ENCODE data around the gene ZNF276.
"Not testable (repeated sequence)": the region's sequence is repeated elsewhere in the genome, so short reads cannot be mapped to it uniquely, and the experiment has no call there.

ZNF276 gene

DNA sequence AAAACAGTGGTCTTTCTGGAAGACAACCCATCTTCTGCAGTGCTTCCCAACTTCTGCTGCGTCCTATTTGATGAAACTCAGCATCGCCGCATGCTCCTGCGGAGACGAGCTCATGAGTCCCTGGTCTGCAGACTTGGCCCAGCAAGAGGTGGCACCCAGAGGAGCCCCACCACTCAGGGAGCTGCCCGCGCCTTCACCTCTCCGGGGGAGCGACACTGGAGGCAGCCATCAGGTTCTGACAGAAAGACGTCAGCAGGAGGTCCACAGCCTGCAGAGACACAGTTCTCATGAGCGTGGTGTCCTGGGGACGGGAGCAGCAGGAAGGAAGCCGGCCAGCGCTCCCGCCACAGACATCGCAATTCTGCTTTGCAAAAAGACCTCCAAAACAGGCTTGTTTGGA is 49.0 kb downstream of the ZNF276 start:
- TF ChIP-seq, protein P1, sequence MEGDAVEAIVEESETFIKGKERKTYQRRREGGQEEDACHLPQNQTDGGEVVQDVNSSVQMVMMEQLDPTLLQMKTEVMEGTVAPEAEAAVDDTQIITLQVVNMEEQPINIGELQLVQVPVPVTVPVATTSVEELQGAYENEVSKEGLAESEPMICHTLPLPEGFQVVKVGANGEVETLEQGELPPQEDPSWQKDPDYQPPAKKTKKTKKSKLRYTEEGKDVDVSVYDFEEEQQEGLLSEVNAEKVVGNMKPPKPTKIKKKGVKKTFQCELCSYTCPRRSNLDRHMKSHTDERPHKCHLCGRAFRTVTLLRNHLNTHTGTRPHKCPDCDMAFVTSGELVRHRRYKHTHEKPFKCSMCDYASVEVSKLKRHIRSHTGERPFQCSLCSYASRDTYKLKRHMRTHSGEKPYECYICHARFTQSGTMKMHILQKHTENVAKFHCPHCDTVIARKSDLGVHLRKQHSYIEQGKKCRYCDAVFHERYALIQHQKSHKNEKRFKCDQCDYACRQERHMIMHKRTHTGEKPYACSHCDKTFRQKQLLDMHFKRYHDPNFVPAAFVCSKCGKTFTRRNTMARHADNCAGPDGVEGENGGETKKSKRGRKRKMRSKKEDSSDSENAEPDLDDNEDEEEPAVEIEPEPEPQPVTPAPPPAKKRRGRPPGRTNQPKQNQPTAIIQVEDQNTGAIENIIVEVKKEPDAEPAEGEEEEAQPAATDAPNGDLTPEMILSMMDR (conservative IDR thresholded peaks at IDR 0.05), result no peak
- H3K27ac ChIP-seq, result no peak overlapping the region

DNA sequence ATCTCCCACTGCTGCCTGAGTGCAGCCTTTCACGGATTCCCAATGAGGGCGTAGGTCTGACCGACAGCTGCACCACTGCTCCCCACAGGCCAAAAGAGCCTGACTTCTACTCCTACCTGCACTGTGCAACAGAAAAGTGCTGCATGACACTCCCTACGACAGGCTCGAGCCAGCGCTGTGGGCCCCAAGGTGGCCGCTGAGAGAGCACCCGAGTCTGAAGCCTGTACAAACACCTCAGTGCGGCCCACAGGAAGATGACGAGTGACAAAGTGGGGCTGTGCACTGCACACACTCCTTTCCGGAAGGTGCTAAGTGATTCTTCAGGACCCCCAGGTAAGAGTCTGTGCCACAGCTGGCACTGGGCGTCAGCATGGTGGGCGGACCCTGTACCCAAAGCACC is 53.9 kb downstream of the ZNF276 start:
- no peak overlapping the region for H3K27ac ChIP-seq
- TF ChIP-seq, protein P1 (conservative IDR thresholded peaks at IDR 0.05), result no peak

DNA sequence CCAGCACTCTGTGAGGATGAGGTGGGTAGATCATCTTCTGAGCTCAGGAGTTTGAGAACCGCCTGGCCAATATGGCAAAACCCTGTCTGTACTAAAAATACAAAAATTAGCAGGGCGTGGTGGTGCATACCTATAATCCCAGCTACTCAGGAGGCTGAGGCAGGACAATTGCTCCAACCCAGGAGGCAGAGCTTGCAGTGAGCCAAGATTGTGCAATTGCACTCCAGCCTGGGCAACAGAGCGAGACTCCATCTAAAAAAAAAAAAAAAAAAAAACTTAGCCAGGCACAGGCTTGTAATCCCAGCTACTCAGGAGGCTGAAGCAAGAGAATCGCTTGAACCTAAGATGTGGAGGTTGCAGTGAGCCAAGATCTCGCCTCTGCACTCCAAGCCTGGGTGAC is 56.9 kb downstream of the ZNF276 start:
- H3K27ac ChIP-seq, result not testable (repeated sequence)

DNA sequence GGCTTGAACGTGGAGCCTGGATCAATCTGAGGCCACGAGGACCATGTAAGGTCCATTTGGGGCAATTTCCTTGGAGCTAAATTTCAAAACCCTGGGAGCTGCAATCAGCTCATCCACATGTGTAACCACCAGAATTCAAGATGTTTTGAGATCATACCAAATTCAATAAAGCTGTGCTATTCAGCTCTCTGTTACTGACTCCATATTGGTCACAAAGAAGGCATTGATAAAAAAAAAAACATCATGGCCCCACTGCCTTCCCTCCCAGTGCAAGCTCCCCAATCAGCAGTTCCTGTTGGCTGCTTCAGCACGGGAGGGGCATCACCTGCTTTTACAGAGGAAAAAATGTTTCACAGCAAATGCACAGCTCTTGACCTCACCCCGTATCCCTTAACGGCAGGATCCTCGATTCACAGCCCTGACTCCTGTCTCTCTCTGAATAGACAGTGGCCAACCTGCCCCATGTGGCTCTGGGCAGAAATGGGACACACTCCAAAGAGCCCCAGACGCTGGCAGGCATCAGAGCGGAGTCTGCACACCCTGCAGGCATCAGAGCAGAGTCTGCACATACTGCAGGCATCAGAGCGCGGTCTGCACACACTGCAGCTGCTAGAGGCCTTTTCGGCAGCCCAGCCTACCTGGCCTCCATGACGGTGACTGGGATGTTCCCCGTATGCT is 58.0 kb downstream of the ZNF276 start:
- TF ChIP-seq, protein P1 (conservative IDR thresholded peaks at IDR 0.05), result no peak
- no peak overlapping the region for H3K27ac ChIP-seq

DNA sequence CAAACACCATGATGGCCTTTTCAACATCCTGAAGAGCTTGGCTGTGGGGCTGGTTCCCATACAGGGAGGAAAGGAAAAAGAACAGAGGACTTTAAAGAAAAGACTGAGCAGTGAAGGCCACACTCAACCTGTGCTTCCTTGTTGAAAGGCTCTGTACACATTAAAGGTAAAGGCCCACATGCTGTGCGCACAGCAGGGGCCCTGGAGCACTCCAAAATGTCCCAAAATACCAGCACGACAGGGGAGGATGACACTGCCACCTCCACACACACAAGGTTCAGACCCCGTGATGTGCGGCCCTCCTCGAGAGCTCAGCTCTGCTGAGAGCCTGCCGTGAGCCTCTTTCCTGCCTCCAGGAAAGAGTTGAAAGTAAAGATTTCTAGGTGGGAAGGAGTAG is 58.6 kb downstream of the ZNF276 start:
- no peak overlapping the region for H3K27ac ChIP-seq

DNA sequence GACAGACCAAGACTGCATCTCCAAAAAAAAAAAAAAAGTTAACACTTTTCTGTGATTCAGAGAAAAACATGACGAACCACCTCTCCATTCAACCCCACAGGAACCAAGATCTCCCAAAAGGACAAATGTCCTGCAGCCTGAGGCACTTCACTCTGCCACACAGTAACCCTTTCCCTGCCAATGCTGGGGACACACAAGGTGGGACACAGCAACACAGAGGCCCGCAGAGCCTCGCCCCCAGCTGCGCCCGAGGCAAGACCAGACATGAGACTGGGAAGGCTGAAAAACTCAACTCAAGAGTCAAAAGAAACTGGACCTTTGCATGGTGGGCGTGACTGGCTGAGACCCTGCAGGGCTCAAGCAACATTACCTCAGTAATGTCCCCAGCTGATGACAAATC is 61.2 kb downstream of the ZNF276 start:
- H3K27ac ChIP-seq, result no peak overlapping the region
- TF ChIP-seq, protein P1 (conservative IDR thresholded peaks at IDR 0.05), result no peak

More for the DNA sequence above, 58.6 kb downstream of the ZNF276 start:
- TF ChIP-seq, protein P1 (conservative IDR thresholded peaks at IDR 0.05), result no peak

DNA sequence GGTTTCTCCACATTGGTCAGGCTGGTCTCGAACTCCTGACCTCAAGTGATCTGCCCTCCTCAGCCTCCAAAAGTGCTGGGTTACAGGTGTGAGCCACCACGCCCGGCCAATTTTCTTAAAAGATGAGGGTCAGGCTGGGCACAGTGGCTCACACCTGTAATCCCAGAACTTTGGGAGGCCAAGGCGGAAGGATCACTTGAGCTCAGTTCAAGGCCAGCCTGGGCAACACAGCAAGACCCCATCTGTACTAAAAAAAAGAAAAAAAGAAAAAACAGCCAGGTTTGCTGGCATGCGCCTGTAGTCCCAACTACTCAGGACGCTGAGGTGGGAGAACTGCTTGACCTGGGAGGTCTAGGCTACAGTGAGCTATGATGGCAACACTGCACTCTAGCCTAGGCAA is 62.6 kb downstream of the ZNF276 start:
- not testable (repeated sequence) for H3K27ac ChIP-seq

DNA sequence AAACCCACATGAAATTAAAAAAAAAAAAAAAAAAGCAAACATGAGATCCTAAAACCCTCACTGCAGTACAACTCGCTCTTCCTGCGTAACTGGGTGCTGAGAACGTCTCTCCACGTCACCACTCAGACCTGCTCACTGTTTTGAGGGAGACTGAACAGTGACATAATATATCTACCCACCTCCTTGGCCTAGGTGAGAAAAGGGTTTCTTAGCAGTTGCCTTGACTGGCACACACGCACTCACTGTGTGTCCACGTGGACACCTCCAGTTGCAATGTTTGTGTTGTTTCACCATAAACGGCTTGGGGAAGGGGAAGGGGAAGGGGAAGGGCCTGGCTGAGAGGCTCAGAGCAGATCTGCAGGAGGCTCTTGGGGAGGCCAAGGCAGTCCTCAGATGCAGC is 63.1 kb downstream of the ZNF276 start:
- no peak overlapping the region for H3K27ac ChIP-seq
- TF ChIP-seq, protein P1 (conservative IDR thresholded peaks at IDR 0.05), result no peak
